Stimulated activated CD4-positive, alpha-beta T cell treated with anti-CD3 and anti-CD28 coated beads, Interleukin-2, amount 100 ng/mL, for 4 hours (primary cell): ENCODE results near the gene TTLL11.

Experiments used
- DNase-seq: peaks from one replicate; pipeline ENCODE4 v3.0.0-alpha.2; 2020; ENCODE audit warnings: low read depth

Gene TTLL11

DNA sequence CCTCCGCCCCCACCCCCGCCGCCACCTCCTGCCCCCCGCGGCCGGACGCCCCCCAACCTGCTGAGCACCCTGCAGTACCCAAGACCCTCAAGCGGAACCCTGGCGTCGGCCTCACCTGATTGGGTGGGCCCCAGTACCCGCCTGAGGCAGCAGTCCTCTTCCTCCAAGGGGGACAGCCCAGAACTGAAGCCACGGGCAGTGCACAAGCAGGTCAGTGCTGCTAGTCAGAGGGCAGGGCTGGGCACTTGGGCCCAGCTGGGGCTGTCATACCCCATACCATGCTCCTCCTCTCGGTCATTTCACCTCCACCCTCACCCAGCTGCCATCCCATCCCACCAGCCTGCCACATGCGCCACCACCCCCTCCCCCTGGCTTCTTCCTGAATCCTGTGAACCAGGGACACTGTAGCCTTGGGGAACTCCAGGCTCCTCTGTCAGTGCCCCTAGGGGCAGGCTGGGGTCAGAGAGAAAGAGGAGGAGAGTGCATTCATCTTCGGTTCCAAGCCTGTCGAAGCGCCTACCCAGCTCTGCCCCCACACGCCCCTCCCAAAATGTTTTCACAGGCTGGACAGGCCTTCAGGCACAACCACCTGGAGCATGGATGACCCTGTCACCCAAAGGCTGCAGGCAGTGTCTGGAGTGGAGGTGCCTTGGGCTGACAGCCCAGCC is 319.7 kb downstream of the TTLL11 start:
- no peak for DNase-seq

GRCh38 chr9:121772600-121773285 is 320.4 kb downstream of the TTLL11 start:
- no peak for DNase-seq
